Spleen (tissue), 7 donors: ENCODE measurements around the gene G2E3.

Source experiments
- CTCF ChIP-seq, 11 experiments: fragments of 200-600 bp in 7 of 11; fragments of 450-650 bp in 4 of 11; sonication (generic) in 4 of 11; IDR thresholded peaks in 8 of 11; conservative IDR thresholded peaks in 3 of 11; 1 replicate in 7 of 11; 2 replicates in 4 of 11; pipeline versions ENCODE4 v1.4.0 to v1.8.0; 2016 to 2021; ENCODE audit warnings: antibody characterized with exemption in 11 of 11, inconsistent platforms in 4 of 11, mild to moderate bottlenecking in 1 of 11
- POLR2A ChIP-seq, 3 donors: fragments of 450-650 bp; IDR thresholded peaks; one replicate each; pipeline ENCODE4 v1.5.1; 2017; ENCODE audit warnings: antibody characterized with exemption in 3 of 3, mild to moderate bottlenecking in 1 of 3
- donor health status: DM: no; HTN: no; CAD: no; lungs with moderate emphysema.
- donor health status: DM: no; HTN: no; CAD: no.
- donor health status: DM: no; HTN: no; CAD: no.

DNA sequence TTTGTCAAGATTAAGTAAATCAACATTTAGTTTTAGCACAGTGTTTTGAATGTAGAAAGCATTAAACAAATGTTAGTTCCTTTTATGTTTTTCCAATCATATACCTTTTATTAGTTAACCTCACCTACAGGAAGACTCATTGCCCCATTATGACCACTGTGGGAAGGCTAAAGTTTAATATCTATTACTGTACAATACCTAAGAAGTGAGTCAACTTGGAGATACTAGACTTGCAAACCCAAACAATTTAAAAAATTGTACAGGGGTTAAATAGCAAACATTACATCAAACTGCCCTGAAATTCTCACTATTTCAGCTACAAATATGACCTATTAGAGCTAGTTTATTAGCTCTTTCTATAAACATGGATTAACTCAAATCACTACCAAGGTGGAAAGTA, 8.6 kb upstream of the G2E3 start:
- TF ChIP-seq CTCF (IDR thresholded peaks at IDR 0.05 in 8 of 11, conservative IDR thresholded peaks at IDR 0.05 in 3 of 11) (no peak), POLR2A (IDR thresholded peaks at IDR 0.05) (no peak)
